ENCODE data around the gene RAB31.

Gene RAB31

DNA sequence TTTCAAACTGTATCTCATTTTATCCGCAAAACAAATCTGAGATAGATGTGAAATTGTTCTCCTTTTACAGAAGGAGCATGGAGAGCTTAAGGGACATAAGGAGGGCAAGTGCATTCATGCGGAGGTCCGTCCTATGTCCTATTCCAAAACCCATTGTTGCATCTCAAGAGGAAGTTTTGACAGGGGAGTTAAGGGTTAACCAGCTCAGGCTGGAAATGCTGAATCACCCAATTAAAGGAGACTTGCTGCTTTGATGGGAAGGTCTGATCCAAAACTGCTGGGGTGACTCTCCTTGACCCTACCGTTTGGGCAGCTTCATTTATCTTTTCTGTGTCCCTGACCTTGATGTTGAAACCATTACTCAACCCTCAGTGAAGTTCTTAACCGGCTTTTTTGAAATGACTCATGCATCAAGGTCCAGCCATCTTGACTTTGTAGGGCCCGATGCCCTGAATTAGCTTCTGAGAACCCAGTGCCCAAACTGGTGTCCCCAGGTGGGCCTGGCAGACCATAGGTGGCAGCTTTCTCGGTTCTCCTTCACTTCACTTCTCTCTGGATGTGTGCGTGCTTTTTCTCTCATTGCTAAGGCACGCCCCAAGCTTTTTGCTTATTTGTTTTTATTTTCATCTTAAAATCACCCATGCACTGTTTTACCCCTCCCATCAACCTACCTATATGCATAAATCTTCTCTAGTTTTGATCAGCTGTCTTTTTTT, 161.8 kb downstream of the RAB31 start:
- no peak overlapping the region for H3K4me3 ChIP-seq (ENCODE audit: low read depth, low read length)
- peak; percentile 98 for DNase-seq (ENCODE audit: low read depth)
- TF ChIP-seq POLR2A (IDR thresholded peaks at IDR 0.05; ENCODE audit: extremely low read depth, insufficient read length) (no peak), MYC (IDR thresholded peaks at IDR 0.05; ENCODE audit: low read depth, low read length) (peak; percentile 37; the same call in 1 of the 2 replicates)

DNA sequence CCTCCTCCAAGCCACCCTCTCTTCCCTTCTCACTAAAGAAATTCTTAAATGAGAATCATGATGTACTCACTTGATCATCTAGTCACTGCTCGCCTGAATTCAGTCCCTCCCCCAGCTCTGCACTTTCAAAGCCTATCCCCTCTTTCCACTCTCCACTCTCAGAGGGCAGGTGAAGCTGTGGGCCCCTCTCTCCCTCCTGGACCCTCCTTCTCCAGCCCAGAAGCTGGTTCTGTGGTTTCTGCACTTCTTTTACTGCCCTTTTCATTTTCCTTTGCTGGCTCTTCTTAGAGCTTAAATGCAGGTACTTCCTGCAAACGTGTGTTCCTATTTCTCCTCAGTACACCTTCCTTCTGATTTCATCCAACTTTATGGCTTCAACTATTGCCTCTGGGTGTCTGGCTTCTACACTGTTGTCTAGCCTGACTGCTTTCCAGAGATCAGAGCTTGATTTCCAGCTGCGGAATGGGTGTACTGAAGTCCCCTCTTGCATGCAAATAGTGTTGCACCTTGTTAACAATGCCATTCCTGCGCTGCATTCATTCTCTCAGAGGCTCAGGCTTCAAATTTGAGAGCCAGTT, 162.4 kb downstream of the RAB31 start:
- TF ChIP-seq MAX (IDR thresholded peaks at IDR 0.05; ENCODE audit: low read depth, low read length) (no peak), POLR2A (IDR thresholded peaks at IDR 0.05; ENCODE audit: extremely low read depth, insufficient read length) (no peak), MYC (IDR thresholded peaks at IDR 0.05; ENCODE audit: low read depth, low read length) (no peak)
- TF ChIP-seq, protein P1, sequence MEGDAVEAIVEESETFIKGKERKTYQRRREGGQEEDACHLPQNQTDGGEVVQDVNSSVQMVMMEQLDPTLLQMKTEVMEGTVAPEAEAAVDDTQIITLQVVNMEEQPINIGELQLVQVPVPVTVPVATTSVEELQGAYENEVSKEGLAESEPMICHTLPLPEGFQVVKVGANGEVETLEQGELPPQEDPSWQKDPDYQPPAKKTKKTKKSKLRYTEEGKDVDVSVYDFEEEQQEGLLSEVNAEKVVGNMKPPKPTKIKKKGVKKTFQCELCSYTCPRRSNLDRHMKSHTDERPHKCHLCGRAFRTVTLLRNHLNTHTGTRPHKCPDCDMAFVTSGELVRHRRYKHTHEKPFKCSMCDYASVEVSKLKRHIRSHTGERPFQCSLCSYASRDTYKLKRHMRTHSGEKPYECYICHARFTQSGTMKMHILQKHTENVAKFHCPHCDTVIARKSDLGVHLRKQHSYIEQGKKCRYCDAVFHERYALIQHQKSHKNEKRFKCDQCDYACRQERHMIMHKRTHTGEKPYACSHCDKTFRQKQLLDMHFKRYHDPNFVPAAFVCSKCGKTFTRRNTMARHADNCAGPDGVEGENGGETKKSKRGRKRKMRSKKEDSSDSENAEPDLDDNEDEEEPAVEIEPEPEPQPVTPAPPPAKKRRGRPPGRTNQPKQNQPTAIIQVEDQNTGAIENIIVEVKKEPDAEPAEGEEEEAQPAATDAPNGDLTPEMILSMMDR (IDR thresholded peaks at IDR 0.05; ENCODE audit: low read depth, low read length): no peak
- H3K4me3 ChIP-seq (ENCODE audit: low read depth, low read length): no peak overlapping the region
- peak; percentile 51 for DNase-seq (ENCODE audit: low read depth)

DNA sequence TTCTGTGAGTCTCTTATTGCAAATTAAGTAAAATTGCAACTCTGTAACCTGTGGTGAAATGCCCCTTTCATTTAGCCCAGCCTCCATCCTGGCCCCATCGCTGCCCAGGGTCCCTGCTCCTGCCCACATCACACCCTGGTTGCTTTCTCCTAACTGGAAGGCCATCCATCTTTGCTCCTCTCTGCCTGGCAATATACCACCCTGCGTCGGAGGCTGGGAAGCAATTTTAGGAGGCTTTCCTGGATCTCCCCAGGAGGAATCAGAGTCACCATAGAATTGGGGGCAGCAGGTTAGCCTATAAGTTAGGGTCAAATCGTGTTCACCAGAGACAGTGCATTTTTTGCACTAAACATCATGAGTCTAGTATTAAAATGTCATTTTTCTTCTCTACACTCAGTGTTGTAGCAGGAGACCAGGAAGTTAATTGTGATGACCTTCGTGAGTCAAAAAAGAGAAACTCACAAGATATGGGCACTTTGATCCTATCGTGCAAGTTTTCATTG, 163.2 kb downstream of the RAB31 start:
- TF ChIP-seq MAX (IDR thresholded peaks at IDR 0.05; ENCODE audit: low read depth, low read length): no peak
- no peak for TF ChIP-seq MYC (IDR thresholded peaks at IDR 0.05; ENCODE audit: low read depth, low read length)
- TF ChIP-seq POLR2A (IDR thresholded peaks at IDR 0.05; ENCODE audit: extremely low read depth, insufficient read length): no peak
- TF ChIP-seq, protein P1 (IDR thresholded peaks at IDR 0.05; ENCODE audit: low read depth, low read length): no peak
- DNase-seq (ENCODE audit: low read depth): no peak

GRCh38 chr18:9872823-9873222, 164.7 kb downstream of the RAB31 start:
- no peak for DNase-seq (ENCODE audit: low read depth)
- no peak for TF ChIP-seq POLR2A (IDR thresholded peaks at IDR 0.05; ENCODE audit: extremely low read depth, insufficient read length)
- TF ChIP-seq, protein P1 (IDR thresholded peaks at IDR 0.05; ENCODE audit: low read depth, low read length): no peak
- TF ChIP-seq MAX (IDR thresholded peaks at IDR 0.05; ENCODE audit: low read depth, low read length): no peak
- TF ChIP-seq MYC (IDR thresholded peaks at IDR 0.05; ENCODE audit: low read depth, low read length): no peak

More for the DNA sequence above, 163.2 kb downstream of the RAB31 start:
- H3K4me3 ChIP-seq (ENCODE audit: low read depth, low read length): no peak overlapping the region

DNA sequence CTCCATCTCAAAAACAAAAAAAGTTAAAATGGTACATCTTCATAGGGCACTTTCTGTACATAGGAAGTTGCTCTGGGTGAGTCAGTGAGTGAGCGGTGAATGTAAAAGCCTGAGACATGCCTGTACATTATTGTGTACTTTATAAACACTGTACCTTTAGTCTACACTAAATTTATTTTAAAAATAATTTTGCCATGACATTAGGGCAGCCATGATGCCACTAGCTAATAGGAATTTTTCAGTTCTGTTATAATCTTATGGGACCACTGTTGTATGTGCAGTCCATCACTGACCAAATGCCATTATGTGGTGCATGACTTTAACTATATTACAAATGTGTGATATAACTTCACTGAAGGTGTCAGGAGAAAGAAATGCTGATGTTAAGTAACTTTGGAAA, 166.6 kb downstream of the RAB31 start:
- no peak overlapping the region for H3K4me3 ChIP-seq (ENCODE audit: low read depth, low read length)
- DNase-seq (ENCODE audit: low read depth): no peak
- TF ChIP-seq, protein P1 (IDR thresholded peaks at IDR 0.05; ENCODE audit: low read depth, low read length): no peak
- no peak for TF ChIP-seq MAX (IDR thresholded peaks at IDR 0.05; ENCODE audit: low read depth, low read length)
- no peak for TF ChIP-seq MYC (IDR thresholded peaks at IDR 0.05; ENCODE audit: low read depth, low read length)
- no peak for TF ChIP-seq POLR2A (IDR thresholded peaks at IDR 0.05; ENCODE audit: extremely low read depth, insufficient read length)

More at GRCh38 chr18:9872823-9873222, 164.7 kb downstream of the RAB31 start:
- no peak overlapping the region for H3K4me3 ChIP-seq (ENCODE audit: low read depth, low read length)

GRCh38 chr18:9876212-9876866, 168.2 kb downstream of the RAB31 start:
- no peak for TF ChIP-seq POLR2A (IDR thresholded peaks at IDR 0.05; ENCODE audit: extremely low read depth, insufficient read length)
- TF ChIP-seq, protein P1 (IDR thresholded peaks at IDR 0.05; ENCODE audit: low read depth, low read length): no peak
- no peak for TF ChIP-seq MYC (IDR thresholded peaks at IDR 0.05; ENCODE audit: low read depth, low read length)
- TF ChIP-seq MAX (IDR thresholded peaks at IDR 0.05; ENCODE audit: low read depth, low read length): no peak
- DNase-seq (ENCODE audit: low read depth): no peak
- peak overlapping the region; percentile 42 for H3K4me3 ChIP-seq (ENCODE audit: low read depth, low read length)
